ENCODE data around the gene ELMO1.
"Not testable (repeated sequence)": the region's sequence is repeated elsewhere in the genome, so short reads cannot be mapped to it uniquely, and the experiment has no call there.

ELMO1 gene

GRCh38 chr7:36982766-36983165 lies 465.9 kb downstream of the ELMO1 start:
- no peak for TF ChIP-seq CTCF (conservative IDR thresholded peaks at IDR 0.05; ENCODE audit: low read length)
- H3K4me3 ChIP-seq (ENCODE audit: low read length), result no peak overlapping the region
- no peak for DNase-seq (ENCODE audit: low read depth)

GRCh38 chr7:36979810-36980248 lies 468.8 kb downstream of the ELMO1 start:
- H3K4me3 ChIP-seq (ENCODE audit: low read length), result no peak overlapping the region
- DNase-seq (ENCODE audit: low read depth), result no peak
- no peak for TF ChIP-seq CTCF (conservative IDR thresholded peaks at IDR 0.05; ENCODE audit: low read length)

- H3K4me3 ChIP-seq (ENCODE audit: low read length), result no peak overlapping the region
- no peak for DNase-seq (ENCODE audit: low read depth)
- TF ChIP-seq CTCF (conservative IDR thresholded peaks at IDR 0.05; ENCODE audit: low read length), result no peak
Measured at GRCh38 chr7:36978461-36978860, 470.2 kb downstream of the ELMO1 start.

GRCh38 chr7:36977878-36978277 lies 470.8 kb downstream of the ELMO1 start:
- no peak overlapping the region for H3K4me3 ChIP-seq (ENCODE audit: low read length)
- DNase-seq (ENCODE audit: low read depth), result no peak
- no peak for TF ChIP-seq CTCF (conservative IDR thresholded peaks at IDR 0.05; ENCODE audit: low read length)

GRCh38 chr7:36973534-36973933 lies 475.1 kb downstream of the ELMO1 start:
- not testable (repeated sequence) for H3K4me3 ChIP-seq (ENCODE audit: low read length); DNase-seq (ENCODE audit: low read depth)

- no peak overlapping the region for H3K4me3 ChIP-seq (ENCODE audit: low read length)
- no peak for TF ChIP-seq CTCF (conservative IDR thresholded peaks at IDR 0.05; ENCODE audit: low read length)
- no peak for DNase-seq (ENCODE audit: low read depth)
Measured at GRCh38 chr7:36972140-36972518, 476.5 kb downstream of the ELMO1 start.

- no peak for DNase-seq (ENCODE audit: low read depth)
- TF ChIP-seq CTCF (conservative IDR thresholded peaks at IDR 0.05; ENCODE audit: low read length), result no peak
- H3K4me3 ChIP-seq (ENCODE audit: low read length), result no peak overlapping the region
Measured at GRCh38 chr7:36971515-36972139, 477.0 kb downstream of the ELMO1 start.

Data from AG10803 (cell line).